Stimulated activated CD8-positive, alpha-beta memory T cell treated with anti-CD3 and anti-CD28 coated beads, Interleukin-7, amount 100 ng/mL, for 48 hours (primary cell): Measurements from ENCODE around the gene PDE12.

Experiments
- DNase-seq, 2 donors: peaks; one replicate each; pipeline ENCODE4 v3.0.0-alpha.2; 2020; ENCODE audit warnings: low read depth in 1 of 2; ENCODE audit errors: extremely low read depth in 1 of 2

The PDE12 gene, protein sequence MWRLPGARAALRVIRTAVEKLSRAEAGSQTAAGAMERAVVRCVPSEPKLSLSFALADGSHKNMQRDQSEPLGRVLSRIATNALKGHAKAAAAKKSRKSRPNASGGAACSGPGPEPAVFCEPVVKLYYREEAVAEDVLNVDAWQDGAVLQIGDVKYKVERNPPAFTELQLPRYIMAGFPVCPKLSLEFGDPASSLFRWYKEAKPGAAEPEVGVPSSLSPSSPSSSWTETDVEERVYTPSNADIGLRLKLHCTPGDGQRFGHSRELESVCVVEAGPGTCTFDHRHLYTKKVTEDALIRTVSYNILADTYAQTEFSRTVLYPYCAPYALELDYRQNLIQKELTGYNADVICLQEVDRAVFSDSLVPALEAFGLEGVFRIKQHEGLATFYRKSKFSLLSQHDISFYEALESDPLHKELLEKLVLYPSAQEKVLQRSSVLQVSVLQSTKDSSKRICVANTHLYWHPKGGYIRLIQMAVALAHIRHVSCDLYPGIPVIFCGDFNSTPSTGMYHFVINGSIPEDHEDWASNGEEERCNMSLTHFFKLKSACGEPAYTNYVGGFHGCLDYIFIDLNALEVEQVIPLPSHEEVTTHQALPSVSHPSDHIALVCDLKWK

DNA sequence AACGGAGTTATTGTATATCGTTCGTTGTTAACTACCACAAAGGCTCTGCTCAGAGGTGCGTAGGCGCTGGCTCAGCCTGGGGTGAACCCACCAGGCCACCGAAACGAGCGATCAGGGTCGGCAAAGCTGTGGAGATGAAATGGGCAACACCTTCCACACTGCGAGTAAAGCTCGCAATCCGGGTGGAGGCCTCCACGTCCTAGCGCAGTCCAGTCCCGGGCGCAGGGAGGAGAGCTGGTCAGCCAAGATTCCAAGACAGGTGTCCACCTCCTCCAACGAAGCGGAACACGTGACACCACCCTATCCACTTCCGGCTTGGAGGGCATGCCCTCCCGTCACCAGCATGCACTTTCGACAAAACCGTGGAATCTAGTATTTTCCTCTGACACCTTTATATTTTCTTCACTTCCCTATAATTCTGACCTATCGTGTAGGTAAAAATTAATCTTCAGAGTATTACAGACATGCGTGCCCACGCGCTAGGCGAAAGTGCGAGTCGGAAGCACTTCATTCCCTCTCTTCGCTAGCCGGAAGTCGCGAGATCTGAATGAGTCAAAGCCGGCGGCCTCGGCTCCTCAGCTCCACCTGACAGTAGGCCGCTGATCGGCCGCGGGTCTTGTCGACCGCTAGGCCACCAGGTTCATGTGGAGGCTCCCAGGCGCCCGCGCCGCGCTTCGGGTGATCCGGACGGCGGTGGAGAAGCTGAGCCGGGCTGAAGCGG is at the start of gene PDE12:
PDE12 (plus strand) TSS at position 537 of the 721 bp plus-strand sequence; CDS start at position 643, 106 bp downstream.
- peak; percentile 65 to 77 for DNase-seq

DNA sequence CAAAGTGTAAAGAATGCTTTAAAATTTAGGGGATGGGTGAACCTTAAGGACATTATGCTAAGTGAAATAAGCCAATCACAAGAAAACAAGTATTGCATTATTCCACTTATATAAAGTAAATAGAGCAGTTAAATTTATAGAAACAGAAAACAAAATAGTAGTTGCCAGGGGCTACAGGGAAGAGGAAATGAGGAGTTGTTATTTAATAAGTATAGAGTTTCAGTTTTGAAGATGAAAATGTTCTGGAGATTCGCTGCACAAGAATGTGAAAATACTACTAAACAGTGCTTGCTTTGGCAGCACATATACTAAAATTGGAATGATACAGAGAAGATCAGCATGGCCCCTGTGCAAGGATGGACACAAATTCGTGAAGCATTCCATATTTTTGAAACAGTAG is 43.9 kb upstream of the PDE12 start:
- no peak for DNase-seq

DNA sequence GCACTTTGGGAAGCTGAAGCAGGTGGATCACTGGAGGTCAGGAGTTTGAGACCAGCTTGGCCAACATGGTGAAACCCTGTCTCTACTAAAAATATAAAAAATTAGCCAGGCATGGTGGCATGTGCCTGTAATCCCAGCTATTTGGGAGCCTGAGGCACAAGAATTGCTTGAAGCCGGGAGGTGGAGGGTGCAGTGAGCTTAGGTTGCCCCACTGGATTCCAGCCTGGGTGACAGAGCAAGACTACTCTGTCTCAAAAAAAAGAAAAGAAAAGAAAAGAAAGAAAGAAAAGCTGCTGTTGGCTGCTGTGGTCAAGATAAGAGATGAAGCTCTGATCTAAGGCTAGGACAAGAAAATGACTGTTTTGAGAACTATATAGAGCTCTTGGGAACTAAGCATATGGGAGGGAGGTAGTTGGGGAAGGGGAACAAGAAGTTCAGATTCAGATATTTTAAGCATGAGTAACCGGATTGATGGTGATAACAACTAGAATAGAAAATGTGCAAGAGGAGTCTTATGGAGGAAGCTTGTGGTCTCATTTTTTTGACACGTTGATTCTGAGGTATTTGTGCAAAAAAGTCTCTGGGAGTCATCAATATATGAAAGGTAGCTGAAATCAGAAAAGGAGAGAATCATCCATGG is 37.7 kb upstream of the PDE12 start:
- DNase-seq: no peak

DNA sequence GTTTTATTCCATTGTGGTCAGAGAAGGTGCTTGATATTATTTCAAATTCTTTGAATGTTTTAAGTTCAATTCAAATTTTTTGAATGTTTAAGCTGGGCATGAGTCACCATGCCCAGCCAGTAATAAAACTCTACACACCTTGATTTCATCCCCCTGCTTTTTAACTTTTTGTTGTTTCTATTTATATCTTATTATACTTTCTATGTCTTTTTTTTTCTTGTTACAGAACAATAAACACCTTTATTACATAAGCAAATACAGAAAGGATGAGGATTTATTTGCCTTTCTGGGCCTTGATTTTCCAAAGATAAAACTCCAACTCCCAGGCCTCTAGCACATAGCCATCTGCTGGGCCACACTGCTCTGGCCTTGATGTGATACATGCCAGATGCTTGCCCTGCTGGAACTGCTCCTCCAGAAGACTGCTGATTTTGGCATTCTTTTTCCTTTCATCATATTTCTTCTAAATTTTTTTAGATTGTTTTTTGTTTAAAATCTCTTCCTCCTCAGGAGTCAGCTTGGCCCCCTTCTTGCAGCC is 25.9 kb upstream of the PDE12 start:
- DNase-seq: no peak

DNA sequence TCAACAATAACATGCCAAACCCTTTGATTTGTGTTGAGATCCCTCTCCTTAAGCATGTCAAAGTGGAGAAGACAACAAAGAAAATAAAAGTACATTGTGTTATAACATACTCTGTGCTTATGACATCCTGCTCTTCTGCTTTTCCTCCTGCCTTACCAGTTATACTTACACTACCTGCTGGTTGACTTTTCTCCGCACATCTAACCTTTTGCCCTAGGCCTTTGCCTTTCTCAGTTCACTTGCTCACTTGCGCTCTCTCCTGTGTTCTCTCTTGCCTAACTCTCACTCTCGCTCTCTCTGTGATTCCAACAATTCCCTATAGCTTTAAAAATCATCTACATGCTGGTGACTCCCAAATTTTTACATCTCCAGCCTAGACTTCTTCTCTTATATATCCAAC is 17.6 kb upstream of the PDE12 start:
- no peak for DNase-seq

DNA sequence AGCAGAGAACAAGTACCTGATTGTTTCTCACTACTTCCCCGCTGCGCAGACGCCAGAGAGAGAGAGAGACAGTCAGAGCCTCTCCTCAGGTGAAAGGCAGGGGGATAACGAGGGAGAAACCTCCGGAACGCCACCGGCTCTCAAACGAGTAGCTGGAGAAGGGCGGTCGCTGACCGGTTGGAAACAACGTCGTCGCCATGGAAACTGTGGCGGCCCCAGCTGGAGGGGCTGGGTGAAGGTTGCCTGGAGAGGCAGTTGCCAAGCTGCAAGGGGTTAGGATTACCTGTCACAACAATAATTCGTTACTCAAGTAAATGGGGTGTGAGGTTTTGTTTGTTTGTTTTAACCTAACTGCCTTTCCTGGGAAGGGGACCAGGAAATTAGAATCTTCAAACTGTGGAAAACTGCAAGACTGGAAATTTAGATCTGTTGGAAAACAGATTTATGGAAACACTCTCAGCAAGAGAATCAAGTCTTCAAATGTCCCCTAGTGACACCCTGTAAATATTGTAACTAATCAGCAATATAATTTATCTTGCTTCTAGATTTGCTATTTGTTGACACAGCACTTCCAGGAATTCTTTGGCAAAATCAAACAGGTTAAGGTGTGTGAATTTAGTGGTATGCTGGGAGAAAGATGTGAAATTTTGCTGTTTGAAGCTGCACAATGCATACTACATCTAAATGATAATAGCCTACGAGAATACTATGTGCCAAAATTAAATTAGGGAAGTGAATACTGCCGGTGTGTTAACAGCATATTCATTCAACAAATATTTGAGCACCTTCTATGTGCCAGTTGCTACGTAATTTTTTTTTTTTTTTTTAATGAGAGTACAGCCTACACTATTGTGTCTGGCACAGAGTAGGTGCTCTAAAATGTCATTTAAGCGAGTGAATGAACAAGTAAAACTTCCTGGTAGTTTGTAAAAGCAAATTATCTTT is 11.6 kb upstream of the PDE12 start, which contains the start of gene DNAH12:
DNAH12 (minus strand) TSS at position 164 of the 945 bp plus-strand sequence. CDS start 1,474 bp downstream, outside the sequence.
- DNase-seq: no peak

DNA sequence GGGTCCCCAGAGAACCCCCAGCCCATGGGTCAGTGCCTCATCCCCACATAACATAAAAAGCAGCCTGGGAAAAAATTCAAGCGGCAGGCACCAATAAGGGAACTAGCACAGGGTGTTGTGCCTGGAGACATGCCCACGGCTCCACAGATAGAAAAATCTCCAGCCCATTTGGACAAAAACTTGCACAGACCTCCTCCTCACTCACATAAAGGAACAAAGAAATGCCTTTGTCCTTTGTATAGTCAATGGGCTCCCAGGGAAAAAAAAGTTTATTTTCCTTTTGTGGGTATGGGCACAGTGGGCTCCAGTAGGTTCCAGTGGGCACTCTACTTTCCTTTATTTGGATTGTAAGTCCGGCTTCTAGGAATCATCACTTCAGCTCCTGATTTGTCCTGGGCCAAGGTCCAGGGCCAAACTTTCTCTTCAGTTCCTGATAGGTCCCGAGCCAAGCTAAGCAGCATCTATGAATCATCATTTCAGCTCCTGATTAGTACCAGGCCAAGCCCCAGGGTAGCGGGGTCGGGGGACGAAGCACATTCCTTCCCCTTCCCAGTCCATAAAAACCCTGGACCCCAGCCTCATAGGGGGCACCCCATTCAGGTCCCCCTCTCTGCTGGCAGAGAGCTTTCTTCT is 10.3 kb upstream of the PDE12 start:
- DNase-seq: no peak

DNA sequence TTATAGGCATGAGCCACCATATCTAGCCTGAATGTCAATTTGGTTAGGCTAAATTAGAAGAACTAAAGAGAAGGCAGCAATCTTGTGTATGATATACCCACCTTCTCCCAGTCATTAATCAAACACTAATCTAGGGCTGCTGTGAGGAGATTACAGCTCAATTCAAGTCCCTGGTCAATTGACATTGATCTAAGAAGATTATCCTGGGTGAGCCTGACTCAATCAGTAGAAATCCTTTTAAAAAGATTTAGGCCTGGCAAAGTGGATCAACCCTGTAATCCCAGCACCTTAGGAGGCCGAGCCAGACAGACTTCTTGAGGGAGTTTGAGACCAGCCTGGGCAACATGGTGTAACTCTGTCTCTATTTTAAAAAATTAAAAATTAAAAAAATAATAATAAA is 9.5 kb upstream of the PDE12 start:
- no peak for DNase-seq

DNA sequence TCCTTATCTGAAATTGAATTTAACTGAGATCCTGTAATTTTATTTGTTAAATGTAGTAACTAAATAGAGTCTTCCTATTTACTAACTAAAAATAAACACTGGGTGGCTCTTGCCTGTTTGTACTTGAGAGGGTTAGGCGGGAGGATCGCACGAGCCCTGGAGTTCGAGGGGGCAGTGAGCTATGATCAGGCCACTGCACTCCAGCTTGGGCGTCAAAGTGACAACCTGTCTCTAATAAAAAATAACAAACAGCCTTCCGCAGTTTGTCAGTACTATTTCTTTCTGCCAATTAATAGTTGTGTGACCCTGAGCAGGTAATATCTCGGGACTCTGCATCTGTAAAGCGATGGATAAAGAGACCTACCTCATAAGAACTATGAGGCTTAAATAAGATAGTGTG is 768 bp upstream of the PDE12 start:
- no peak for DNase-seq

DNA sequence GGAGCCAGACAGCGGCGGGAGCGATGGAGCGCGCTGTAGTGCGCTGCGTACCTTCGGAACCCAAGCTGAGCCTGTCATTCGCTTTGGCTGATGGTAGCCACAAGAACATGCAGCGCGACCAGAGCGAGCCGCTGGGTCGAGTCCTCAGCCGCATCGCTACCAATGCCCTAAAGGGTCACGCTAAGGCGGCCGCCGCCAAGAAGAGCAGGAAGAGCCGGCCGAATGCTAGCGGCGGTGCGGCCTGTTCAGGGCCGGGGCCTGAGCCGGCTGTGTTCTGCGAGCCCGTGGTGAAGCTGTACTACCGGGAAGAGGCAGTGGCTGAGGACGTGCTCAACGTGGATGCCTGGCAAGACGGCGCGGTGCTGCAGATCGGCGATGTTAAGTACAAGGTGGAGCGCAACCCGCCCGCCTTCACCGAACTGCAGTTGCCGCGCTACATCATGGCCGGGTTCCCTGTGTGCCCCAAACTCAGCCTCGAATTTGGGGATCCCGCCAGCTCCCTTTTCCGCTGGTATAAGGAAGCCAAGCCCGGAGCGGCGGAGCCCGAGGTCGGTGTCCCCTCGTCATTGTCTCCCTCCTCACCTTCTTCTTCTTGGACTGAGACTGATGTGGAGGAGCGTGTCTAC is 498 bp downstream of the PDE12 start:
- DNase-seq: no peak

DNA sequence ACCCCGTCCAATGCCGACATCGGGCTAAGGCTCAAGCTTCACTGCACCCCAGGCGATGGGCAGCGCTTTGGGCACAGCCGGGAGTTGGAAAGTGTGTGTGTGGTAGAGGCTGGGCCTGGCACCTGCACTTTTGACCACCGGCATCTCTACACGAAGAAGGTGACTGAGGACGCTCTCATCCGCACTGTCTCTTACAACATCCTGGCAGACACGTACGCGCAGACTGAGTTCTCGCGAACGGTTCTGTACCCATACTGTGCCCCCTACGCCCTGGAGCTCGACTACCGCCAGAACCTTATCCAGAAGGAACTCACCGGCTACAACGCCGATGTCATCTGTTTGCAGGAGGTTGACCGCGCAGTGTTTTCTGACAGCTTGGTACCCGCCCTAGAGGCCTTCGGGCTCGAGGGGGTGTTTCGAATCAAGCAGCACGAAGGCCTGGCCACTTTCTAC is 1.0 kb downstream of the PDE12 start:
- peak in 1 of 2 donors; percentile 34 for DNase-seq

DNA sequence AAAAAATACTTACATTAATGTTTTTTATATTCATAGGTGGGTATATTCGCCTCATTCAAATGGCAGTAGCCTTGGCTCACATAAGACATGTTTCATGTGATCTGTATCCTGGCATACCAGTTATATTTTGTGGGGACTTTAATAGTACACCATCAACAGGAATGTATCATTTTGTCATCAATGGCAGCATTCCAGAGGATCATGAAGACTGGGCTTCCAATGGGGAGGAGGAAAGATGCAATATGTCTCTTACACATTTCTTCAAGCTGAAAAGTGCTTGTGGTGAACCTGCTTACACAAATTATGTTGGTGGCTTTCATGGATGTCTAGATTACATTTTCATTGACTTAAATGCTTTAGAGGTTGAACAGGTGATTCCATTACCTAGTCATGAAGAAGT is 3.5 kb downstream of the PDE12 start:
- no peak for DNase-seq

DNA sequence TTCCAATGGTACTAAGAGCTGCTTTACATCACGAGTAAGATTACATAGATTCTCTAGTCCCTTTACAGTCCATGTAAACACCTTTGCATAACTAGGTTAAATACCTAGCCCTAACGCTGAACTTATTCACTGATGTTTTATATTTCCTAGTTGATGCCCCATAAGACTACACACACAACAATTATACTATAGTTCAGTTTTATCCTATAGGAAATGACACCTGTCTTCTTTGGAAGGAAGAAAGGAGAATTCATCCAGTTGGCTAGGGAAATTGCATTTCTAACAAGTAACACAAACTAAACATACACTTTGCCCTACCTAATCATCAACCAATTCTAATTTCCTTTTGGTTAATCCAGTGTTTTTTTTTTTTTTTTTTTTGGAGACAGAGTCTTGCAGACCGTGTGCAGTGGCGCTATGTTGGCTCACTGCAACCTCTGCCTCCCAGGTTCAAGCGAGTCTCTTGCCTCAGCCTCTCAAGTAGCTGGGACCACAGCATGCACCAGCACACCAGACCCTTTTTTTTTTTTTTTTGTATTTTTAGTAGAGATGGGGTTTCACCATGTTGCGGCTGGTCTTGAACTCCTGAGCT is 13.9 kb downstream of the PDE12 start:
- no peak for DNase-seq

DNA sequence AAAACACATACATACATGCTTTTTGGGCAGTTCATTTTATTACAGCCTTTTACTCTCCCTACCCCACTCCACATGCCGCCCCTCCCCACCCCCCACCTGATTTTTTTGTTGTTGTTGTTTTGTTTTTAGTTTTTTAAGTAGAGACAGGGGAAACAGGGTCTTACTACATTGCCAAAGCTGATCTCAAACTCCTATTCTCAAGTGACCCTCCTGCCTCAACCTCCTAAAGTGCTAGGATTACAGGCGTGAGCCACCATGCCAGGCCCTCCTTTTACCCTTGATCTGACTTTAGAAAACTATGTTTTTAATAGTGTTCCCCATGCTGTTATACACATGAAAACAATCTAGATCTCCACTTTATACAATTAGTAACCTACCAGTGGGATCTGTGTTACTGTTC is 14.8 kb downstream of the PDE12 start:
- DNase-seq: no peak

DNA sequence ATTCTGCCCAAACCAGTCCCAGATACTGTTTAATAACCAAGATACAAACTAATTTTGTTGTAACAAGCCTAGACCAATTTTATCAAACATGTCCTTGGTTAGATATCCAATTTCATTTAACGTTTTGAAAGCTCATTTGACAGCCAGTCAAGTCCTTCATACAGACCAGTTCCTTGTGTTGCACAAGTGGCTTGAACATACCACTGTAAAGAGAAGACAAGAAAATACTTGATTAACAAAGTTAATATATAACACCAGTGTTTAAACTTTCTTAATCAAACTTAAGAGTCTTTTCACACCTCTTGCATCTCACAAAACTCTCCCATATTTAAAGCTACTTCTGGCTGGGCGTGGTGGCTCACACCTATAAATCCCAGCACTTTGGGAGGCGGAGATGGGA is 16.0 kb downstream of the PDE12 start:
- DNase-seq: no peak

DNA sequence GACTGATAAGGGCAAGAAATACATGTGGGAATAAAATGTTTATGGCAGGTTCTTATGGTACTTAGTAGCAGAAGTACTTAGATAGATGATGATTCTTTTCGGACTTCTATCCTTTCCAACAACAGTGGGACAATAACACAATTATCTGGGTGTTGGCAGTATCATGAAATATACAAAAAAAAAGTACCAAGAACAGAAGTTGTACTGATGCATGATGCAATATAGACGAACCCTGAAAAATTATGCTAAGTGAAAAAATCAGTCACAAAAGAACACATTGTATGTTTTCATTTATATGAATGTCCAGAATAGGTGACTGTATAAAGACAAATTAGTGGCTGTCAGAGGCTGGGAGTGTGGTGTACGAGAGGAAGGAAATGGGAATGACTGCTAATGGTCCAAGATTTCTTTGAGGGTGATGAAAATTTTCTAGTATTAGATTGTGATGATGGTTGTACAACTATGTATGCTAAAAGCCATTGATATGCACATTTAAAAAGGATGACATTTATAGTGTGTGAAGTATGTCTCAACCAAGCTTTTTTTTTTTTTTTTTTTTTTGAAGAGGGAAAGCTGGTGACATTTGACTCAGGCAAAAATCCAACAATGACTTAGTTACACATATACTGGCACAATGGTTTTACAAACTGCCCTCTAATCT is 20.0 kb downstream of the PDE12 start:
- no peak for DNase-seq

DNA sequence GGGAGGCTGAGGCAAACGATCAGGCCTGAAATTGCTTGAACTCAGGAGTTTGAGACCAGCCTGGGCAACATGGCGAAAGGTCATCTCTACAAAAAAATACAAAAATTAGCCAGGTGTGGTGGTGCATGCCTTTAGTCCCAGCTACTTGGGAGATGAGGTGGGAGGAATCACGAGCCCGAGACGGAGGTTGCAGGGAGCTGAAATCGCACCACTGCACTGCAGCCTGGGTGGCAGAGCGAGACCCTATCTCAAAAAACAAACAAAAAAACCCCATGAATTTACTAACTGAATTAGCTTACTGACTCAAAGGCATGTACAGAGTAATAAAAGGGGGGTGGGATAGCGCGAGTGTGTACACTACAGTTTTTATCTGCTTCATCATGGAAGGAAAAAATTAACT is 21.7 kb downstream of the PDE12 start:
- no peak for DNase-seq
